HG03378 (cell line): Measurements from ENCODE around the gene MED19.
A peak's percentile ranks its signal among the peaks of the same experiment; 100 is the strongest.
"Not testable (repeated sequence)": the region's sequence is repeated elsewhere in the genome, so short reads cannot be mapped to it uniquely, and the experiment has no call there.

ENCODE experiments used
- ATAC-seq: cut with Tn5 transposase; IDR thresholded peaks from one replicate; pipeline ENCODE4 v1.9.1; 2021; ENCODE audit warnings: mild to moderate bottlenecking, moderate library complexity; ENCODE audit not compliant: unreplicated experiment

MED19 gene

GRCh38 chr11:57711414-57712255 lies at the start of gene MED19:
Gene MED19 (minus strand): TSS chr11:57712215. CDS start chr11:57712179, 36 bp downstream.
- ATAC-seq, result peak; percentile 37

GRCh38 chr11:57758174-57758573 lies 46.2 kb upstream of the MED19 start:
- ATAC-seq, result no peak

- no peak for ATAC-seq
Measured at GRCh38 chr11:57752954-57753353, 40.9 kb upstream of the MED19 start.

- ATAC-seq, result peak; percentile 44
Measured at GRCh38 chr11:57751676-57752253, 39.8 kb upstream of the MED19 start, which contains the start of gene BTBD18. Gene BTBD18 (minus strand): TSS chr11:57751819. CDS start chr11:57751188, 631 bp downstream.

- no peak for ATAC-seq
Measured at GRCh38 chr11:57751176-57751575, 39.2 kb upstream of the MED19 start.

- no peak for ATAC-seq
Measured at GRCh38 chr11:57746920-57747319, 34.9 kb upstream of the MED19 start.

GRCh38 chr11:57745206-57745605 lies 33.2 kb upstream of the MED19 start:
- no peak for ATAC-seq

- ATAC-seq, result no peak
Measured at GRCh38 chr11:57744357-57744756, 32.3 kb upstream of the MED19 start.

- ATAC-seq, result no peak
Measured at GRCh38 chr11:57742087-57742452, 30.1 kb upstream of the MED19 start.

GRCh38 chr11:57741132-57742086 lies 29.4 kb upstream of the MED19 start, which contains the start of gene SELENOH:
Gene SELENOH (plus strand): TSS chr11:57741491. CDS start chr11:57741596, 105 bp downstream.
- ATAC-seq, result peak; percentile 90

- no peak for ATAC-seq
Measured at GRCh38 chr11:57735619-57736298, 23.7 kb upstream of the MED19 start.

GRCh38 chr11:57732661-57733060 lies 20.6 kb upstream of the MED19 start:
- ATAC-seq, result no peak

GRCh38 chr11:57729479-57729878 lies 17.5 kb upstream of the MED19 start:
- ATAC-seq, result no peak

- ATAC-seq, result no peak
Measured at GRCh38 chr11:57728829-57729228, 16.8 kb upstream of the MED19 start.

- no peak for ATAC-seq
Measured at GRCh38 chr11:57727185-57727584, 15.2 kb upstream of the MED19 start.

GRCh38 chr11:57716726-57717125 lies 4.7 kb upstream of the MED19 start:
- not testable (repeated sequence) for ATAC-seq

GRCh38 chr11:57713835-57714234 lies 1.8 kb upstream of the MED19 start:
- no peak for ATAC-seq

GRCh38 chr11:57712256-57713150 lies 488 bp upstream of the MED19 start, which contains the start of gene TMX2:
Gene TMX2 (plus strand): TSS chr11:57712593. CDS start chr11:57712619, 26 bp downstream.
- peak; percentile 97 for ATAC-seq

- no peak for ATAC-seq
Measured at GRCh38 chr11:57709802-57710367, 2.1 kb downstream of the MED19 start.
